ENCODE results near the gene ZNF691. TPM values are rescaled to one million over a fixed set of nuclear protein-coding genes. Genes with fewer than 3 reads are reported as not detected.

Gene ZNF691
- total RNA-seq, 1 experiment from 2014 or later: 16.6 TPM

DNA sequence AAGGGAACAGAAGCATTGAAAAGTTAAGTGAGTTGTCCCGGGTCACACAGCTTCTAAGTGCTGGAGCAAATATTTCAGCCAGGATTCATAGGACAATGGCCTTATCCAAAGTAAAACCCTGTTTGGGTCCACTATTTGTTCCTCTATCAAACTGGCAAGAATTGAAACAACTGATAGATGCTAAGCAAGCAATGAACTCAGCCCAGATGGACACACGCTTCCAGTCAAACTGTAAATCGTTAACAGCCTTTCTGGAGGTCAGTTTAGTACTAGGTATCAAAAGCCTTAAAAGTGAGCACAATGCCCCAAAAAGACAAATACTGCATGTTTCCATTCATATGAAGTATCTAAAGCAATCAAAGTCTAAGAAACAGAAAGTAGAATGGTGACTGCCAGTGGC is 28.4 kb upstream of the ZNF691 start (continued):
- no peak for TF ChIP-seq CTCF (IDR thresholded peaks at IDR 0.05)
- TF ChIP-seq CDX4 (CRISPR knock-in tag; IDR thresholded peaks at IDR 0.05; ENCODE audit: borderline replicate concordance): no peak
- TF ChIP-seq, protein P1, sequence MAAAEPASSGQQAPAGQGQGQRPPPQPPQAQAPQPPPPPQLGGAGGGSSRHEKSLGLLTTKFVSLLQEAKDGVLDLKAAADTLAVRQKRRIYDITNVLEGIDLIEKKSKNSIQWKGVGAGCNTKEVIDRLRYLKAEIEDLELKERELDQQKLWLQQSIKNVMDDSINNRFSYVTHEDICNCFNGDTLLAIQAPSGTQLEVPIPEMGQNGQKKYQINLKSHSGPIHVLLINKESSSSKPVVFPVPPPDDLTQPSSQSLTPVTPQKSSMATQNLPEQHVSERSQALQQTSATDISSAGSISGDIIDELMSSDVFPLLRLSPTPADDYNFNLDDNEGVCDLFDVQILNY (CRISPR knock-in tag; IDR thresholded peaks at IDR 0.05): no peak
- TF ChIP-seq CBFB (CRISPR knock-in tag; IDR thresholded peaks at IDR 0.05; ENCODE audit: low read depth): no peak
- TF ChIP-seq EMX1 (CRISPR knock-in tag; IDR thresholded peaks at IDR 0.05): no peak

DNA sequence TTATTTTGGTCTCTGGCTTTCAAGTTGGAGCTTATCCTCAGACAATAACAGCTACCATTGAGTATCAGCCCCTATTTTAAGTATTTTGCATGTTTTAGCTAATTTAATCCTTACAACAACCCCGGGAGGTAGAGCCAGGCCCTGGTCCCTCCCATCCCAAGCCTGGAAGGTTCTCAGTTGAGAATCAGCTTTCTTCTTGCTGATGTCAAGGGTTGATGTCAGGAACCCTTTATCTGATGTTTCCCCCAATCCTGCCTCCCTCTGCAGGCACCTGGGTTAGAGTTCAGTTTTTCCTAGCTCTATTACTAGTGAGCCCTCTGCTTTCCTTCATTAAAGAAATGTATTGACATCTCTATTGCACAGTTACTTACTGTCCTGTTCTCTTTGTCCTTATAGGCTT is 25.6 kb upstream of the ZNF691 start:
- ChIA-PET POLR2A (interaction anchor here (1.4 kb wide), 1 partner anchor 26 kb away, joined by 7 read pairs; the partner anchor contains the start of gene ZNF691), CTCF (interaction anchor here (0.5 to 1.7 kb wide), 7 partner anchors 25 to 253 kb away, joined by 3 to 9 read pairs (median 5); partner anchors contain the start of genes C1orf50, P3H1 and ZNF691)
- TF ChIP-seq FOXJ3 (CRISPR knock-in tag; IDR thresholded peaks at IDR 0.05; ENCODE audit: borderline replicate concordance) (no peak), NFE2L1 (CRISPR knock-in tag; IDR thresholded peaks at IDR 0.05) (no peak), SMAD4 (CRISPR knock-in tag; IDR thresholded peaks at IDR 0.05) (no peak), E2F1 (CRISPR knock-in tag; IDR thresholded peaks at IDR 0.05) (no peak), NR1H2 (CRISPR knock-in tag; IDR thresholded peaks at IDR 0.05) (no peak), CREM (CRISPR knock-in tag; IDR thresholded peaks at IDR 0.05) (no peak), IRF2 (CRISPR knock-in tag; IDR thresholded peaks at IDR 0.05; ENCODE audit: borderline replicate concordance, low read depth) (no peak), JAZF1 (CRISPR knock-in tag; IDR thresholded peaks at IDR 0.05) (no peak), ZNF263 (CRISPR knock-in tag; IDR thresholded peaks at IDR 0.05; ENCODE audit: low read depth) (no peak), ZNF121 (CRISPR knock-in tag; IDR thresholded peaks at IDR 0.05) (no peak), CTCF (IDR thresholded peaks at IDR 0.05) (no peak)
- Mint-ChIP-seq H3K9me3 (no peaks in the 10 kb centered on the region), H3K4me1 (peaks cover 30% of the 10 kb centered on the region), H3K4me3 (no peak overlapping the region), H3K27me3 (ENCODE audit: low read depth) (no peaks in the 10 kb centered on the region), H3K27ac (no peak overlapping the region; the same call in 1 of the 2 replicates), H3K36me3 (no peaks in the 10 kb centered on the region; the same call in 1 of the 2 replicates)
- ATAC-seq (no peak), DNase-seq (ENCODE audit: low spot score) (no peak)

DNA sequence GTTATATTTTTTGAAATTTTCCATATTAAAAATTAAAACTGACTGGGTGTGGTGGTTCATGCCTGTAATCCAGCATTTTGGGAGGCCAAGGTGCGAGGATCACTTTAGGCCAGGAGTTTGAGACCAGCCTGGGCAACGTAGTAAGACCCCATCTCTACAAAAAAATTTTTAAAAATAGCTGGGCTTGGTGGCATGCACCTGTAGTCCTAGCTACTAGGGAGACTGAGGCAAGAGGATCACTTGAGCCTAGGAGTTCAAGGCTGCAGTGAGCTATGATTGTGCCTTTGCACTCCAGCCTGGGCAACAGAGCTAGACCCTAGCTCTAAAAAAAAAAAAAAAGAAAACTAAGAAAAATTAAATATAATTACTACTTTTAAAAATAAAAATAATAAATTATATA is 24.7 kb upstream of the ZNF691 start:
- H3K27ac Mint-ChIP-seq: no peak overlapping the region
- ChIA-PET POLR2A (interaction anchor here (1.4 kb wide), 1 partner anchor 25 kb away, joined by 7 read pairs; the partner anchor contains the start of gene ZNF691), CTCF (interaction anchor here (1.1 to 1.7 kb wide), 4 partner anchors 25 to 252 kb away, joined by 3 to 9 read pairs (median 6); partner anchors contain the start of genes C1orf50 and ZNF691)
- DNase-seq (ENCODE audit: low spot score) (no peak), ATAC-seq (no peak)
- H3K27me3 Mint-ChIP-seq (ENCODE audit: low read depth): no peaks in the 10 kb centered on the region
- H3K36me3 Mint-ChIP-seq: no peaks in the 10 kb centered on the region
- no peak overlapping the region for H3K4me3 Mint-ChIP-seq
- no peaks in the 10 kb centered on the region for H3K9me3 Mint-ChIP-seq
- H3K4me1 Mint-ChIP-seq: peaks cover 23% of the 10 kb centered on the region
- TF ChIP-seq ZNF121 (CRISPR knock-in tag; IDR thresholded peaks at IDR 0.05): peak; percentile 84
- TF ChIP-seq SP1 (CRISPR knock-in tag; conservative IDR thresholded peaks at IDR 0.05): no peak
